ENCODE data around the gene ALG14.

Gene ALG14, protein sequence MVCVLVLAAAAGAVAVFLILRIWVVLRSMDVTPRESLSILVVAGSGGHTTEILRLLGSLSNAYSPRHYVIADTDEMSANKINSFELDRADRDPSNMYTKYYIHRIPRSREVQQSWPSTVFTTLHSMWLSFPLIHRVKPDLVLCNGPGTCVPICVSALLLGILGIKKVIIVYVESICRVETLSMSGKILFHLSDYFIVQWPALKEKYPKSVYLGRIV

DNA sequence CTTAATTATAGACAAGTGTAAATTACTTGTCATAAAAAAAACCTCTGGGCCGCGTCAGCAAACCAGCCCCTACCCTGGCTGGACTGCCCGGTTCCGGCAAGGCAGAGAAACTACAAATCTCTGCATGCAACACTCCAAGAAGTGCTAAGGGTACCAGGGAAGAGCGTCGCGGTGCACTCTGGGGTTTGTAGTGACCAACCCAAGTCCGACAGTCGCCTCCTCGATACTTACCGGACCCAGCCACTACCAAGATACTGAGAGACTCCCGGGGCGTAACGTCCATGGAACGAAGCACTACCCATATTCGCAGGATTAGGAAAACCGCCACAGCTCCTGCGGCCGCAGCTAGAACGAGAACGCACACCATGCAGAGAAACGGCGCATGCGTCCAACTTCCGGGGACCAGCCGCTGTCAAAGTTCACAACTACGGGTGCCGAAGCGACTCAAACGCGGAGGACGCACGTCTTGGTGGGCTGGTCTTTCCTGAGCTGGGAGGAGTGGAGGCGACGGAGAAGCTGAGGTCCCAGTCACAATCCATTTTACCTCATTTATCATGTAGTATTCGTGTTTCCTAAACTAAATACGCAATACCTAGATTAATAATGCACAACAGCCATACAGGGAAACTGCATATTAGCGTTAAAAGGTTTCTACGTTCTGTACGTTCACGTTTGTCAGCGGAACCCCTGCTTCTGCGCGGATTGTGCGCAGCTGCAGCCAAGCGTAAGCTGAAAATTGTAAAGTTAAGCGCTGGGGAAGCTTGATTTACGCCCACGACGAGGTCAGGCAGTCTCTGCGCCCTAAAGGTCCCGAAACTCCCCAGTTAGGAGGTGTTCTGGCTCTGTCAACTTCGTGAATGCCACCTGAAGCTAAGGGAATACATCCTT, at the start of gene ALG14:
Gene ALG14, minus strand, starts transcription at position 420 of the 888 bp plus-strand sequence. Its CDS starts 53 bp downstream, at position 367.
- peak within 1 kb of the TSS; percentile 93 for H3K4me3 ChIP-seq (ENCODE audit: low read depth, low read length)
- TF ChIP-seq MYC (IDR thresholded peaks at IDR 0.05; ENCODE audit: low read depth, low read length) (no peak), POLR2A (IDR thresholded peaks at IDR 0.05; ENCODE audit: extremely low read depth, insufficient read length) (peak; percentile 37)
- TF ChIP-seq, protein P1, sequence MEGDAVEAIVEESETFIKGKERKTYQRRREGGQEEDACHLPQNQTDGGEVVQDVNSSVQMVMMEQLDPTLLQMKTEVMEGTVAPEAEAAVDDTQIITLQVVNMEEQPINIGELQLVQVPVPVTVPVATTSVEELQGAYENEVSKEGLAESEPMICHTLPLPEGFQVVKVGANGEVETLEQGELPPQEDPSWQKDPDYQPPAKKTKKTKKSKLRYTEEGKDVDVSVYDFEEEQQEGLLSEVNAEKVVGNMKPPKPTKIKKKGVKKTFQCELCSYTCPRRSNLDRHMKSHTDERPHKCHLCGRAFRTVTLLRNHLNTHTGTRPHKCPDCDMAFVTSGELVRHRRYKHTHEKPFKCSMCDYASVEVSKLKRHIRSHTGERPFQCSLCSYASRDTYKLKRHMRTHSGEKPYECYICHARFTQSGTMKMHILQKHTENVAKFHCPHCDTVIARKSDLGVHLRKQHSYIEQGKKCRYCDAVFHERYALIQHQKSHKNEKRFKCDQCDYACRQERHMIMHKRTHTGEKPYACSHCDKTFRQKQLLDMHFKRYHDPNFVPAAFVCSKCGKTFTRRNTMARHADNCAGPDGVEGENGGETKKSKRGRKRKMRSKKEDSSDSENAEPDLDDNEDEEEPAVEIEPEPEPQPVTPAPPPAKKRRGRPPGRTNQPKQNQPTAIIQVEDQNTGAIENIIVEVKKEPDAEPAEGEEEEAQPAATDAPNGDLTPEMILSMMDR (IDR thresholded peaks at IDR 0.05; ENCODE audit: low read depth, low read length), result no peak
- TF ChIP-seq, protein P2, sequence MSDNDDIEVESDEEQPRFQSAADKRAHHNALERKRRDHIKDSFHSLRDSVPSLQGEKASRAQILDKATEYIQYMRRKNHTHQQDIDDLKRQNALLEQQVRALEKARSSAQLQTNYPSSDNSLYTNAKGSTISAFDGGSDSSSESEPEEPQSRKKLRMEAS (IDR thresholded peaks at IDR 0.05; ENCODE audit: low read depth, low read length), result peak; percentile 59
- DNase-seq (ENCODE audit: low read depth), result peak; percentile 93

DNA sequence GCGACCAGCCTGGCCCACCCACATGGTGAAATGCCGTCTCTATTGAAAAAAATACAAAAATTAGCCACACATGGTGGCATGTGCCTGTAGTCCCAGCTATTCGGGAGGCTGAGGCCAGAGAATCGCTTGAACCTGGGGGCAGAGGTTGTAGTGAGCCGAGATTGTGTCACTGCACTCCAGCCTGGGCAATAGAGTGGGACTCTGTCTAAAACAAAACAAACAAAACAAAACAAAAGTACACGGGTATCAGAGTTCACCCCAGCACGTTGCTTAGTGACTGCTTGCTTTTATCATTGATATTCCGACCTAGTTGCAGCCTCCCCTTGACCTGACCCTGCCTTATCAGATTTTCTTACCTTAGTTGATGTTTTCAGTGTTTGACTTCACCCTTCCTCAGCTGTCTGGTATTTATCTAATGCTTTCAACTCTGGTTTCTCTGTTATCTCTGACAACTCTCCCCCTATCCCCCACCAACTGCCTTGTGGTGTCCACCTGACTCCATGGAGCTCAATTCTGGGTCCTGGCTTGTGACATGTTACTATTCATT, 49.5 kb upstream of the ALG14 start:
- no peak overlapping the region for H3K4me3 ChIP-seq (ENCODE audit: low read depth, low read length)
- DNase-seq (ENCODE audit: low read depth), result no peak
- TF ChIP-seq, protein P2 (IDR thresholded peaks at IDR 0.05; ENCODE audit: low read depth, low read length), result no peak
- TF ChIP-seq POLR2A (IDR thresholded peaks at IDR 0.05; ENCODE audit: extremely low read depth, insufficient read length) (no peak), MYC (IDR thresholded peaks at IDR 0.05; ENCODE audit: low read depth, low read length) (no peak)
- TF ChIP-seq, protein P1 (IDR thresholded peaks at IDR 0.05; ENCODE audit: low read depth, low read length), result no peak

DNA sequence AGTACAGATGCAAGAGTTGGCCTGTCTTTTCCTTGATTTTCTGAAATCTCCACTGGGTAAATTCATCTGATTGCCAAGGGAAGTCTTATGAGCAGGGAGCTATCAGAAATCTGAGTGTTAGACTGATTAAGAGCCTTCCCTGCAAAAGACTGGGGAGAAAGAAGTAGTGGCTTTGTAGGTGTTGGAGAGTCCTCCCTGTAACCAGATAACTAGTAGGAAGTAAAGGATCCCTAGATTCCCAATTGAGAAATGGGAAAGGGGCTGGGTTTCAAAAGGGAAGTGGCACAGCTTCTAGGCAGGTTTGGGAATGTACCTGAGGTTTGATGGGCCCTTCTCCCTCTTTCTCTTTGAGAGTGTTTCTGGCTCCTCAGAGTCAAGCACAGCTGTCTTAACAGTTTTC, 46.5 kb upstream of the ALG14 start:
- TF ChIP-seq, protein P2 (IDR thresholded peaks at IDR 0.05; ENCODE audit: low read depth, low read length), result no peak
- TF ChIP-seq MYC (IDR thresholded peaks at IDR 0.05; ENCODE audit: low read depth, low read length) (no peak), POLR2A (IDR thresholded peaks at IDR 0.05; ENCODE audit: extremely low read depth, insufficient read length) (no peak)
- TF ChIP-seq, protein P1 (IDR thresholded peaks at IDR 0.05; ENCODE audit: low read depth, low read length), result no peak
- DNase-seq (ENCODE audit: low read depth), result no peak

DNA sequence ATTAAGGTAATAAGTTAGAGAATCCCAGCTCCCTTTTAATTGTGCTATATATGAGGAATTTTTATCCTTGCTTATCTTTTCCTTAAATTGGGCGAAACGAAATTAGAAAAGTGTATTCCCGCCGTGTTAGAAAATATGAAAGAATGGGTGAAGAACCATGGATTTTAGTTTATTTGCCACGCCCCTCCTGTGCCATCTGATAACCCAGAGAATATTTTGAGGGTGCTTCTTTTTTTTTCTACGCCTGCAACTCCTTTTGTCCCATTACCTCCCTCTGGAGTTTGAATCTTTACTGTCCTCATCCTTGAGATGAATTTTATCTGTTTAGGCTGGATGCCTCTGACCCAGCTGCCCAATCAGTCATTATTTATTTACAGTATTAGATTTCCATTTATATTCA, 46.0 kb upstream of the ALG14 start:
- TF ChIP-seq MYC (IDR thresholded peaks at IDR 0.05; ENCODE audit: low read depth, low read length) (no peak), POLR2A (IDR thresholded peaks at IDR 0.05; ENCODE audit: extremely low read depth, insufficient read length) (no peak)
- TF ChIP-seq, protein P2 (IDR thresholded peaks at IDR 0.05; ENCODE audit: low read depth, low read length), result no peak
- TF ChIP-seq, protein P1 (IDR thresholded peaks at IDR 0.05; ENCODE audit: low read depth, low read length), result no peak
- no peak for DNase-seq (ENCODE audit: low read depth)
- no peak overlapping the region for H3K4me3 ChIP-seq (ENCODE audit: low read depth, low read length)

More for the DNA sequence above, 46.5 kb upstream of the ALG14 start:
- H3K4me3 ChIP-seq (ENCODE audit: low read depth, low read length), result no peak overlapping the region

DNA sequence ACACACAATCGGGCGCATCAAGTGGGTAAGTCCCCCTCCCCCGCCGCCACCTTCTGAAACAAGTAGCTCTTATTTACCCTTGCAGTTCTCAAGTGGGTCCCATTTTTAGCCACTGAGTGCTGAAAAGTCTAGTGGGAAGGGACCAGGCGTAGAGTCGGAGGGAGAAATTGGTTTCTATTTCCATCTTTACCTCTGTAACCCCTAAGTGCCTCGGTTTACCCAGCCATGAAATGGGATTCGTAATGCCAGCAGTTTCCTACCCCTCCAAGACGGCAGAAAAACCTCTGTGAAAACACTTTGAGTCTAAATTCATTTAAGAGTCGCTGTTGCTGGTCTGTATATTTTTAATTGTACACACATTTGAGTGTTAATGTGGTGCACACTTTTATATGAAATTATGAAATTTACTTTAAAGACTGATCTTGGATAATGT, 45.3 kb upstream of the ALG14 start:
- no peak overlapping the region for H3K4me3 ChIP-seq (ENCODE audit: low read depth, low read length)
- peak; percentile 7 for DNase-seq (ENCODE audit: low read depth)

More for the DNA sequence above, 45.3 kb upstream of the ALG14 start:
- TF ChIP-seq, protein P2 (IDR thresholded peaks at IDR 0.05; ENCODE audit: low read depth, low read length), result no peak
- TF ChIP-seq POLR2A (IDR thresholded peaks at IDR 0.05; ENCODE audit: extremely low read depth, insufficient read length), result no peak
- TF ChIP-seq, protein P1 (IDR thresholded peaks at IDR 0.05; ENCODE audit: low read depth, low read length), result no peak
- no peak for TF ChIP-seq MYC (IDR thresholded peaks at IDR 0.05; ENCODE audit: low read depth, low read length)

Data from NB4 (cell line).